ENCODE results near the gene FUBP1. TPM values are rescaled to one million over a fixed set of nuclear protein-coding genes. Genes with fewer than 3 reads are reported as not detected.
"Not testable (repeated sequence)": the region's sequence is repeated elsewhere in the genome, so short reads cannot be mapped to it uniquely, and the experiment has no call there.

The FUBP1 gene
- total and polyA plus RNA-seq, 4 experiments from 2014 or later: 31.5 to 270 (median 152) TPM

DNA sequence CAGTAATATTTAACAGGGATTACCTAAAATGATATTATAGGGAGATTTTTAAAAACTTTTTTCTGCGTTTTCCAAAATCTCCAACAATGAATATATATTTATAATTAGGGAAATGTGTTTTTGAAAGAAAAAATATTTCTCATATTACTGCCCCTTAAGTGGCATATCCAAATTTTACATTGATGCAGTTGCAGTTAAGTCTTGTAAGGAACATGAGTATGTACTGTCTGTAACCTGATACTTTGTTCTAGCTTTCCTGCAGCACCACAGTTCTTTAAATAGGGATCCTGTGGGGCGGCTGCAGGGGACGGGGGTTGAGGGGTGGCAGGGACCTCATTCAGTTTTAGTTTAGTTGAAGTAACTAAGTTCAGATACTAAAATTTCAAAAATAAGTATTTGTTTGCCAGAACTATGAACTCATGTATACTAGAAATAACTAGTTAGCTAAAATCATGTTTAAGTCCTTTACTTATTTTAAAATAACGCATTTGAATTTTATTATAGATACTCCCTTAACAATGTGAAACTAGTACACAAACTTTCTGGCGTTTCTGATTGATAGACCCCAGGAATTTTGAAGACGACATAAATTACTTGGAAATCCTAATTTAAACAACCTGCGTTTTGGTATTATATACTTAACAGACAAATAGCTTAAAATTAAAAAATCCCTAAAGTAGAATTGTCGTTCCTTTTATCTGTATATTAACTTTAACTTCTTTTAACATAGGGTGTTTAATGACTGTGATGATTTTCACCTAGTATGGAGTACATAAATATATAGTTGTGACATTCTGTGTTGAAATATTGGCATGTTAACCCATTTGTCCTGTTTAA, 25.2 kb upstream of the FUBP1 start:
- Mint-ChIP-seq H3K4me1 (peaks cover 16 to 44% (median 24%) of the 10 kb centered on the region in 4 donors), H3K9me3 (peaks cover 0 to 3% (median 0%) of the 10 kb centered on the region in 8 donors), H3K27ac (peak overlapping the region; percentile 96 to 99 (median 98)), H3K27me3 (no peaks in the 10 kb centered on the region), H3K36me3 (peaks cover 0 to 8% of the 10 kb centered on the region in 2 donors), H3K4me3 (peak overlapping the region; percentile 78 to 95 (median 90))
- no peaks in the 10 kb centered on the region for H3K36me3 ChIP-seq (ENCODE audit: insufficient read depth, low read length)
- CTCF ChIA-PET (ENCODE audit: partially characterized antibody): interaction anchor here (0.5 to 4.7 kb wide), 11 partner anchors 9 to 320 kb away, joined by 3 to 38 read pairs (median 4); partner anchors contain the start of gene FUBP1
- peak overlapping the region; percentile 73 to 85 for H3K4me3 ChIP-seq (ENCODE audit: low read length in 2 of 2)
- POLR2A ChIA-PET (ENCODE audit: partially characterized antibody): interaction anchor here (0.7 to 6.0 kb wide), 16 partner anchors 8 to 616 kb away, joined by 3 to 247 read pairs (median 4); partner anchors contain the start of genes FUBP1, IFI44L, MIGA1 and USP33
- H3K4me1 ChIP-seq (ENCODE audit: insufficient read depth, low read length): peaks cover 31% of the 10 kb centered on the region
- H3K9me3 ChIP-seq (ENCODE audit: control insufficient read depth in 1 of 2, low read length in 2 of 2): no peaks in the 10 kb centered on the region
- H3K27ac ChIP-seq (ENCODE audit: low read depth, low read length): peak overlapping the region; percentile 72
- H3K27me3 ChIP-seq (ENCODE audit: insufficient read depth, low read length): no peaks in the 10 kb centered on the region
- peak in 1 of 5 donors; percentile 66 for DNase-seq
- intact Hi-C loops (cut with micrococcal nuclease): loop anchor here (1.0 to 2.0 kb wide), 4 partner anchors 25 to 321 kb away; partner anchors contain the start of genes FUBP1, USP33 and ZZZ3

DNA sequence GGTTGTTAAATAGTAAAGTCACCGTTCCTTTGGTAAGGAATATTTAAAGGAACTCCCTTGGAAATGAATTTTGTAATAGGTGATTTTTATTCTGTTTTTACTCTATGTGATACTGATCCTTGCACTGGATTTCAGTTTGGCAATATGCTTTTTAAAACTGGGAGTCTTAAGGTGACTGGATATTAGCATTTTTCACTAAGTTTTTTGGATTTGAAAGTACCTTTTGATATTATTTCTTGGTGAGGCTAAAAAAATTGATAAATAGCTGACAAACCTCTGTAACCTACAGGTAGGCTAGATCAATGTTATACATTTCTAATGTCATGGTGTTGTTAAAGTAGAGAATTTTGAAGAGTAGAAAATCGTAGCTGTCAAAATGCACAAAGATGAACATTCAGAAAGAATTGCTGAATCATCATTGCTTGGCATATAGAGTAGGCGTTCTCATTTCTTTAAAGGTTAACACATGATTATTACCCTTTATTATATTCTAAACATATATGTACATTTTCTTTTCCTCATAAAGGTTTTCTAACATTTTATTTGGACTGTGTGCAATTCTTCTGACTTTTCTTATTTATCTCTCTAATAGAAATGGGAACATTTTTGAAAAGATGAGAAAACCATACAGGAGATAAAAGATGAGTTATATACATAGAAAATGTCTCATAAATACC, 24.3 kb upstream of the FUBP1 start:
- intact Hi-C loops (cut with micrococcal nuclease): no loop called here
- peak in 1 of 5 donors; percentile 6 for DNase-seq
- peaks cover 13 to 41% (median 21%) of the 10 kb centered on the region in 4 donors for H3K4me1 Mint-ChIP-seq

DNA sequence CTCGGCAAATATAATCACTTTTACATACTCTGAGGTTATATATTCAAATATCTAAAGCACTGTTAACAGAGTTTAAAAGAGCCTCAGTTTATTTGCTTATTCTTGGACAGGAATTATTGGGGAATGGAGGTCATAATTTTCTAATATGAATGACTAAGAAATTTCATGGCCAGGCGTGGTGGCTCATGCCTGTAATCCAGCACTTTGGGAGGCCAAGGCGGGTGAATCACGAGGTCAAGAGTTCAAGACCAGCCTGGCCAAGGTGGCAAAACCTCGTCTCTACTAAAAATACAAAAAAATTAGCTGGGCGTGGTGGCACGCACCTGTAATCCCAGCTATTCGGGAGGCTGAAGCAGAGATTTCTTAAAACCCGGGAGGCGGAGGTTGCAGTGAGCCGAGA, 21.7 kb upstream of the FUBP1 start:
- H3K36me3 ChIP-seq (ENCODE audit: insufficient read depth, low read length); DNase-seq; H3K4me3 ChIP-seq (ENCODE audit: low read length in 2 of 2); H3K9me3 Mint-ChIP-seq; H3K27ac ChIP-seq (ENCODE audit: low read depth, low read length); H3K4me3 Mint-ChIP-seq; H3K9me3 ChIP-seq (ENCODE audit: control insufficient read depth in 1 of 2, low read length in 2 of 2); H3K27me3 ChIP-seq (ENCODE audit: insufficient read depth, low read length); H3K27me3 Mint-ChIP-seq; intact Hi-C loops (cut with micrococcal nuclease); H3K36me3 Mint-ChIP-seq: not testable (repeated sequence)
- CTCF ChIA-PET (ENCODE audit: partially characterized antibody): interaction anchor here (2.1 kb wide), 1 partner anchor 22 kb away, joined by 6 read pairs; the partner anchor contains the start of gene FUBP1
- POLR2A ChIA-PET (ENCODE audit: partially characterized antibody): interaction anchor here (1.4 kb wide), 1 partner anchor 22 kb away, joined by 7 read pairs; the partner anchor contains the start of gene FUBP1
- Mint-ChIP-seq H3K27ac (peak overlapping the region in 5 of 7 donors; percentile 15 to 74 (median 22)), H3K4me1 (peaks cover 5 to 22% (median 12%) of the 10 kb centered on the region in 4 donors)
- H3K4me1 ChIP-seq (ENCODE audit: insufficient read depth, low read length): peaks cover 15% of the 10 kb centered on the region

More for the DNA sequence above, 24.3 kb upstream of the FUBP1 start:
- H3K27ac Mint-ChIP-seq: peak overlapping the region; percentile 58 to 99 (median 80)
- H3K36me3 Mint-ChIP-seq: peaks cover 0 to 8% of the 10 kb centered on the region in 2 donors
- H3K27me3 Mint-ChIP-seq: no peaks in the 10 kb centered on the region
- no peaks in the 10 kb centered on the region for H3K27me3 ChIP-seq (ENCODE audit: insufficient read depth, low read length)
- ChIA-PET POLR2A (ENCODE audit: partially characterized antibody) (interaction anchor here (1.0 to 6.0 kb wide), 7 partner anchors 7 to 321 kb away, joined by 3 to 247 read pairs (median 9); partner anchors contain the start of genes FUBP1, MIGA1, USP33 and ZZZ3), CTCF (ENCODE audit: partially characterized antibody) (interaction anchor here (4.7 kb wide), 1 partner anchor 24 kb away, joined by 38 read pairs; the partner anchor contains the start of gene FUBP1)
- no peak overlapping the region for H3K27ac ChIP-seq (ENCODE audit: low read depth, low read length)
- H3K4me3 ChIP-seq (ENCODE audit: low read length in 2 of 2): no peak overlapping the region
- no peaks in the 10 kb centered on the region for H3K36me3 ChIP-seq (ENCODE audit: insufficient read depth, low read length)
- H3K4me1 ChIP-seq (ENCODE audit: insufficient read depth, low read length): peaks cover 31% of the 10 kb centered on the region
- no peaks in the 10 kb centered on the region for H3K9me3 ChIP-seq (ENCODE audit: control insufficient read depth in 1 of 2, low read length in 2 of 2)
- peak overlapping the region in 6 of 8 donors; percentile 10 to 61 (median 40) for H3K4me3 Mint-ChIP-seq
- H3K9me3 Mint-ChIP-seq: peaks cover 0 to 3% (median 0%) of the 10 kb centered on the region in 8 donors

DNA sequence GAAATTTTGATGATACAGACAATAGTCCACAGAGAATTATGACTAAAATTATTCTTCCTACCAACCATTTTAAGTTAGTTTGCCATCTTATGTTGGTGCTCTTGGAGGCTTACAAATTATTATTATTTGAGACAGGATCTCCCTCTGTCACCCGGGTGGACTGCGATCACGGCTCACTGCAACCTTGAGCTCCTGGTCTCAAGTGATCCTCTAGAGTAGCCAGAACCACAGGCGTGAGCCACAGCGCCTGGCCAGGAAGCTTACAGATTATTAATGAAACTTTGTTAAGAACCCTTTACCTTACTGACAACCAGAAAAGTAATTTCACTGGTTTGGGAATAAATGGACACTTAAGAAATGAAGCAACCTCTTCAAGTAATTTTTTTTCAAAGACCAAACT, 17.9 kb upstream of the FUBP1 start:
- Mint-ChIP-seq H3K27me3 (no peaks in the 10 kb centered on the region), H3K27ac (no peak overlapping the region), H3K4me3 (no peak overlapping the region), H3K9me3 (no peaks in the 10 kb centered on the region), H3K4me1 (peaks cover 0 to 2% (median 0%) of the 10 kb centered on the region in 4 donors), H3K36me3 (peaks cover 3 to 8% of the 10 kb centered on the region in 2 donors)
- Histone ChIP-seq H3K27me3 (ENCODE audit: insufficient read depth, low read length) (no peaks in the 10 kb centered on the region), H3K9me3 (ENCODE audit: control insufficient read depth in 1 of 2, low read length in 2 of 2) (no peaks in the 10 kb centered on the region), H3K4me3 (ENCODE audit: low read length in 2 of 2) (no peak overlapping the region), H3K36me3 (ENCODE audit: insufficient read depth, low read length) (peaks cover 5% of the 10 kb centered on the region), H3K4me1 (ENCODE audit: insufficient read depth, low read length) (no peaks in the 10 kb centered on the region), H3K27ac (ENCODE audit: low read depth, low read length) (no peak overlapping the region)
- intact Hi-C loops (cut with micrococcal nuclease): no loop called here
- POLR2A ChIA-PET (ENCODE audit: partially characterized antibody): interaction anchor here (1.2 to 2.6 kb wide), 2 partner anchors 8 to 16 kb away, joined by 3 to 16 read pairs; partner anchors contain the start of gene DNAJB4
- CTCF ChIA-PET (ENCODE audit: partially characterized antibody): no interaction called here
- no peak for DNase-seq

DNA sequence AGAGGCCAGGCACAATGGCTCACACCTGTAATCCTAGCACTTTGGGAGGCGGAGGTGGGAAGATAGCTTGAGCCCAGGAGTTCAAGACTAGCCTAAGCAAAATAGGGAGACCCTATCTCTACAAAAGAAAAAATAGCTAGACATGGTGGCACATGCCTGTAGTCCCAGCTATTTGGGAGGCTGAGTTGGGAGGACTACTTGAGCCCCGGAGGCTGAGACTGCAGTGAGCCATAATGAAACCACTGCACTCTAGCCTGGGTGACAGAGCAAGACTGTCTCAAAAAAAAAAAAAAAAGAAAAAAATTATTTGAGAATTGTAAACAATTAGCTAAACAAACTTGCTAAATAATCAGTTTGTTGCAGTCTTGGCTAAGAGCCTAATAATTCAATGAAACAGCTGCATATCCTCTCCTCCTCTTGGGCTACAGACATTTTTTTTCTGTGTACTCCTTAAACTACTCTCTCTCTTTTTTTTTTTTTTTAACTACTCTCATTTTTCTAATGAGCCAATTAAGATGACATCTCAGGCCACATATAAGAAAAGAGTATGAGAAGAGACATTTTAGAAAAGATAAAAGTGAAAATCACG, 15.3 kb upstream of the FUBP1 start:
- Histone ChIP-seq H3K4me1 (ENCODE audit: insufficient read depth, low read length) (no peaks in the 10 kb centered on the region), H3K4me3 (ENCODE audit: low read length in 2 of 2) (no peak overlapping the region), H3K27me3 (ENCODE audit: insufficient read depth, low read length) (no peaks in the 10 kb centered on the region), H3K36me3 (ENCODE audit: insufficient read depth, low read length) (peaks cover 5% of the 10 kb centered on the region), H3K9me3 (ENCODE audit: control insufficient read depth in 1 of 2, low read length in 2 of 2) (no peaks in the 10 kb centered on the region), H3K27ac (ENCODE audit: low read depth, low read length) (no peak overlapping the region)
- no peak overlapping the region for H3K4me3 Mint-ChIP-seq
- CTCF ChIA-PET (ENCODE audit: partially characterized antibody): interaction anchor here (0.7 to 1.7 kb wide), 4 partner anchors 10 to 136 kb away, joined by 3 to 8 read pairs (median 4); partner anchors contain the start of gene DNAJB4
- peaks cover 7 to 12% (median 9%) of the 10 kb centered on the region in 4 donors for H3K4me1 Mint-ChIP-seq
- H3K36me3 Mint-ChIP-seq: peaks cover 7 to 8% of the 10 kb centered on the region in 2 donors
- intact Hi-C loops (cut with micrococcal nuclease): no loop called here
- no peaks in the 10 kb centered on the region for H3K9me3 Mint-ChIP-seq
- H3K27me3 Mint-ChIP-seq: no peaks in the 10 kb centered on the region
- H3K27ac Mint-ChIP-seq: peak overlapping the region in 2 of 7 donors; percentile 3 to 37
- POLR2A ChIA-PET (ENCODE audit: partially characterized antibody): interaction anchor here (1.4 kb wide), 1 partner anchor 14 kb away, joined by 3 read pairs; no protein-coding TSS in a partner anchor
- DNase-seq: no peak

DNA sequence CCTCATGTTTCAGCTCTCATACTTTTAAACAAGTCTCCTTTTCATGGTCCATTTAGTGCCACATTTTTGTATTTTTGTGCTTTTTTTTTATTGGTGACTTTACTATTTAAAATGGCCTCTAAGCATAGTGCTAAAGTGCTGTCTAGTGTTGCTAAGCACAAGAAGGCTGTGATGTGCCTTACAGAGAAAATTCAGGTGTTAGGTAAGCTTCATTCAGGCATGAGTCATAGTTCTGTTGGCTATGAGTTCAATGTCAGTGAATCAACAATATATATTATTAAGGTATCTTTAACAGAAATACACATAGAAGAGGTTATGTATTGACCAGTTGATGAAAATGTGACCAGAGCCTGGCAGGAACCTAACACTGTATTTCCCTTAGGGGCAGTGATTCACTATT, 12.8 kb upstream of the FUBP1 start:
- Histone ChIP-seq H3K27ac (ENCODE audit: low read depth, low read length) (no peak overlapping the region), H3K4me3 (ENCODE audit: low read length in 2 of 2) (no peak overlapping the region), H3K9me3 (ENCODE audit: control insufficient read depth in 1 of 2, low read length in 2 of 2) (no peaks in the 10 kb centered on the region), H3K4me1 (ENCODE audit: insufficient read depth, low read length) (no peaks in the 10 kb centered on the region), H3K36me3 (ENCODE audit: insufficient read depth, low read length) (peaks cover 5% of the 10 kb centered on the region), H3K27me3 (ENCODE audit: insufficient read depth, low read length) (no peaks in the 10 kb centered on the region)
- H3K9me3 Mint-ChIP-seq: no peaks in the 10 kb centered on the region
- peaks cover 7 to 16% (median 14%) of the 10 kb centered on the region in 4 donors for H3K4me1 Mint-ChIP-seq
- intact Hi-C loops (cut with micrococcal nuclease): no loop called here
- ChIA-PET POLR2A (ENCODE audit: partially characterized antibody) (interaction anchor here (0.7 to 1.1 kb wide), 2 partner anchors 11 to 49 kb away, joined by 3 read pairs; no protein-coding TSS in a partner anchor), CTCF (ENCODE audit: partially characterized antibody) (interaction anchor here (0.9 kb wide), 1 partner anchor 11 kb away, joined by 4 read pairs; no protein-coding TSS in a partner anchor)
- H3K36me3 Mint-ChIP-seq: peaks cover 6 to 8% of the 10 kb centered on the region in 2 donors
- no peak overlapping the region for H3K27ac Mint-ChIP-seq
- DNase-seq: no peak
- no peak overlapping the region for H3K4me3 Mint-ChIP-seq
- no peaks in the 10 kb centered on the region for H3K27me3 Mint-ChIP-seq

Data from CD4-positive, alpha-beta memory T cell (primary cell).